Measurements from ENCODE around the gene ERCC2.

- TF ChIP-seq REST (IDR thresholded peaks at IDR 0.05) = no peak
- TF ChIP-seq, protein P1, sequence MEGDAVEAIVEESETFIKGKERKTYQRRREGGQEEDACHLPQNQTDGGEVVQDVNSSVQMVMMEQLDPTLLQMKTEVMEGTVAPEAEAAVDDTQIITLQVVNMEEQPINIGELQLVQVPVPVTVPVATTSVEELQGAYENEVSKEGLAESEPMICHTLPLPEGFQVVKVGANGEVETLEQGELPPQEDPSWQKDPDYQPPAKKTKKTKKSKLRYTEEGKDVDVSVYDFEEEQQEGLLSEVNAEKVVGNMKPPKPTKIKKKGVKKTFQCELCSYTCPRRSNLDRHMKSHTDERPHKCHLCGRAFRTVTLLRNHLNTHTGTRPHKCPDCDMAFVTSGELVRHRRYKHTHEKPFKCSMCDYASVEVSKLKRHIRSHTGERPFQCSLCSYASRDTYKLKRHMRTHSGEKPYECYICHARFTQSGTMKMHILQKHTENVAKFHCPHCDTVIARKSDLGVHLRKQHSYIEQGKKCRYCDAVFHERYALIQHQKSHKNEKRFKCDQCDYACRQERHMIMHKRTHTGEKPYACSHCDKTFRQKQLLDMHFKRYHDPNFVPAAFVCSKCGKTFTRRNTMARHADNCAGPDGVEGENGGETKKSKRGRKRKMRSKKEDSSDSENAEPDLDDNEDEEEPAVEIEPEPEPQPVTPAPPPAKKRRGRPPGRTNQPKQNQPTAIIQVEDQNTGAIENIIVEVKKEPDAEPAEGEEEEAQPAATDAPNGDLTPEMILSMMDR (IDR thresholded peaks at IDR 0.05; ENCODE audit: low read depth, low read length, missing input control) = no peak
- no peak for TF ChIP-seq EGR1 (IDR thresholded peaks at IDR 0.05; ENCODE audit: low read depth in 2 of 2)
- no peak for TF ChIP-seq GABPA (IDR thresholded peaks at IDR 0.05 in 1 of 2, conservative IDR thresholded peaks at IDR 0.05 in 1 of 2)
- TF ChIP-seq JUND (IDR thresholded peaks at IDR 0.05) = no peak
- TF ChIP-seq RAD21 (IDR thresholded peaks at IDR 0.05) = no peak
- TF ChIP-seq YY1 (IDR thresholded peaks at IDR 0.05) = no peak
- no peak for TF ChIP-seq TAF1 (conservative IDR thresholded peaks at IDR 0.05)
- TF ChIP-seq MAX (IDR thresholded peaks at IDR 0.05) = no peak
- TF ChIP-seq, protein P2, sequence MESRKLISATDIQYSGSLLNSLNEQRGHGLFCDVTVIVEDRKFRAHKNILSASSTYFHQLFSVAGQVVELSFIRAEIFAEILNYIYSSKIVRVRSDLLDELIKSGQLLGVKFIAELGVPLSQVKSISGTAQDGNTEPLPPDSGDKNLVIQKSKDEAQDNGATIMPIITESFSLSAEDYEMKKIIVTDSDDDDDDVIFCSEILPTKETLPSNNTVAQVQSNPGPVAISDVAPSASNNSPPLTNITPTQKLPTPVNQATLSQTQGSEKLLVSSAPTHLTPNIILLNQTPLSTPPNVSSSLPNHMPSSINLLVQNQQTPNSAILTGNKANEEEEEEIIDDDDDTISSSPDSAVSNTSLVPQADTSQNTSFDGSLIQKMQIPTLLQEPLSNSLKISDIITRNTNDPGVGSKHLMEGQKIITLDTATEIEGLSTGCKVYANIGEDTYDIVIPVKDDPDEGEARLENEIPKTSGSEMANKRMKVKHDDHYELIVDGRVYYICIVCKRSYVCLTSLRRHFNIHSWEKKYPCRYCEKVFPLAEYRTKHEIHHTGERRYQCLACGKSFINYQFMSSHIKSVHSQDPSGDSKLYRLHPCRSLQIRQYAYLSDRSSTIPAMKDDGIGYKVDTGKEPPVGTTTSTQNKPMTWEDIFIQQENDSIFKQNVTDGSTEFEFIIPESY (IDR thresholded peaks at IDR 0.05) = no peak
Measured at GRCh38 chr19:45357445-45357783, 13.0 kb downstream of the ERCC2 start.

Measured in liver (tissue), 3 donors.